Central memory CD8-positive, alpha-beta T cell (primary cell): ENCODE results near the gene NKRF.

Source experiments
- ATAC-seq: fragments of 150-1000 bp; cut with Tn5 transposase; replicated peaks from 2 replicates; pipeline ENCODE4 v1.10.0; 2022; ENCODE audit warnings: mild to moderate bottlenecking, moderate FRiP score, moderate number of reproducible peaks; ENCODE audit not compliant: poor library complexity, severe bottlenecking; ENCODE audit errors: extremely low read depth
- DNase-seq, 2 donors: peaks; one replicate each; pipeline ENCODE4 v3.0.0; 2021; ENCODE audit warnings: low spot score in 2 of 2
- H3K27ac Mint-ChIP-seq: one replicate; pipeline ENCODE4 v1.8.0; 2022; ENCODE audit warnings: low read depth, mild to moderate bottlenecking, moderate library complexity, mixed read lengths
- H3K27me3 Mint-ChIP-seq: one replicate; pipeline ENCODE4 v1.8.0; 2022; ENCODE audit warnings: mixed read lengths
- H3K36me3 Mint-ChIP-seq: one replicate; pipeline ENCODE4 v1.8.0; 2022; ENCODE audit warnings: mild to moderate bottlenecking, moderate library complexity, mixed read lengths; ENCODE audit not compliant: insufficient read depth
- H3K4me1 Mint-ChIP-seq: one replicate; pipeline ENCODE4 v1.8.0; 2022; ENCODE audit warnings: mixed read lengths
- H3K4me3 Mint-ChIP-seq: one replicate; pipeline ENCODE4 v1.8.0; 2022; ENCODE audit warnings: mild to moderate bottlenecking, moderate library complexity, mixed read lengths
- H3K9me3 Mint-ChIP-seq: one replicate; pipeline ENCODE4 v1.8.0; 2022; ENCODE audit warnings: mixed read lengths

NKRF gene

GRCh38 chrX:119635799-119636198 is 29.6 kb upstream of the NKRF start:
- peaks cover 61% of the 10 kb centered on the region for H3K36me3 Mint-ChIP-seq
- peak overlapping the region; percentile 56 for H3K27ac Mint-ChIP-seq
- H3K4me1 Mint-ChIP-seq: peaks cover 33% of the 10 kb centered on the region
- ATAC-seq: no peak
- H3K9me3 Mint-ChIP-seq: no peaks in the 10 kb centered on the region
- no peak overlapping the region for H3K4me3 Mint-ChIP-seq
- DNase-seq: no peak
- H3K27me3 Mint-ChIP-seq: no peaks in the 10 kb centered on the region

GRCh38 chrX:119635179-119635578 is 29.0 kb upstream of the NKRF start:
- no peak for ATAC-seq
- H3K27ac Mint-ChIP-seq: peak overlapping the region; percentile 56
- H3K4me1 Mint-ChIP-seq: peaks cover 33% of the 10 kb centered on the region
- no peak for DNase-seq
- H3K4me3 Mint-ChIP-seq: no peak overlapping the region
- H3K27me3 Mint-ChIP-seq: no peaks in the 10 kb centered on the region
- H3K36me3 Mint-ChIP-seq: peaks cover 61% of the 10 kb centered on the region
- no peaks in the 10 kb centered on the region for H3K9me3 Mint-ChIP-seq

GRCh38 chrX:119625843-119626242 is 19.6 kb upstream of the NKRF start:
- H3K27ac Mint-ChIP-seq: no peak overlapping the region
- H3K4me1 Mint-ChIP-seq: no peaks in the 10 kb centered on the region
- peaks cover 43% of the 10 kb centered on the region for H3K36me3 Mint-ChIP-seq

GRCh38 chrX:119624951-119625668 is 18.9 kb upstream of the NKRF start:
- Mint-ChIP-seq H3K4me3 (no peak overlapping the region), H3K9me3 (no peaks in the 10 kb centered on the region), H3K27ac (no peak overlapping the region), H3K4me1 (no peaks in the 10 kb centered on the region), H3K27me3 (no peaks in the 10 kb centered on the region), H3K36me3 (peaks cover 36% of the 10 kb centered on the region)
- DNase-seq: no peak
- no peak for ATAC-seq

More at GRCh38 chrX:119625843-119626242, 19.6 kb upstream of the NKRF start:
- Mint-ChIP-seq H3K4me3 (no peak overlapping the region), H3K9me3 (no peaks in the 10 kb centered on the region), H3K27me3 (no peaks in the 10 kb centered on the region)
- DNase-seq: no peak
- ATAC-seq: no peak

GRCh38 chrX:119624417-119624816 is 18.2 kb upstream of the NKRF start:
- DNase-seq: no peak
- Mint-ChIP-seq H3K27me3 (no peaks in the 10 kb centered on the region), H3K4me1 (no peaks in the 10 kb centered on the region), H3K36me3 (peaks cover 38% of the 10 kb centered on the region), H3K9me3 (no peaks in the 10 kb centered on the region), H3K27ac (no peak overlapping the region), H3K4me3 (no peak overlapping the region)
- ATAC-seq: no peak

- DNase-seq (no peak), ATAC-seq (no peak)
- Mint-ChIP-seq H3K36me3 (peaks cover 31% of the 10 kb centered on the region), H3K27ac (no peak overlapping the region), H3K4me3 (no peak overlapping the region), H3K4me1 (no peaks in the 10 kb centered on the region), H3K27me3 (no peaks in the 10 kb centered on the region), H3K9me3 (no peaks in the 10 kb centered on the region)
Measured at GRCh38 chrX:119622356-119623232, 16.4 kb upstream of the NKRF start.

GRCh38 chrX:119618439-119618838 is 12.2 kb upstream of the NKRF start:
- Mint-ChIP-seq H3K4me1 (peaks cover 6% of the 10 kb centered on the region), H3K36me3 (peaks cover 15% of the 10 kb centered on the region), H3K4me3 (no peak overlapping the region), H3K9me3 (no peaks in the 10 kb centered on the region), H3K27ac (no peak overlapping the region), H3K27me3 (no peaks in the 10 kb centered on the region)
- ATAC-seq: no peak
- DNase-seq: no peak

GRCh38 chrX:119617517-119618164 is 11.4 kb upstream of the NKRF start:
- Mint-ChIP-seq H3K27ac (no peak overlapping the region), H3K9me3 (no peaks in the 10 kb centered on the region), H3K36me3 (peaks cover 11% of the 10 kb centered on the region), H3K27me3 (no peaks in the 10 kb centered on the region), H3K4me3 (no peak overlapping the region), H3K4me1 (peaks cover 6% of the 10 kb centered on the region)
- DNase-seq (no peak), ATAC-seq (no peak)

GRCh38 chrX:119614776-119615175 is 8.6 kb upstream of the NKRF start:
- no peak for DNase-seq
- ATAC-seq: no peak
- Mint-ChIP-seq H3K27me3 (no peaks in the 10 kb centered on the region), H3K4me3 (no peak overlapping the region), H3K36me3 (peaks cover 7% of the 10 kb centered on the region), H3K9me3 (no peaks in the 10 kb centered on the region), H3K27ac (no peak overlapping the region), H3K4me1 (peaks cover 12% of the 10 kb centered on the region)

GRCh38 chrX:119607018-119607389 is 780 bp upstream of the NKRF start:
- H3K9me3 Mint-ChIP-seq: no peaks in the 10 kb centered on the region
- no peak for DNase-seq
- peak overlapping the region; percentile 95 for H3K27ac Mint-ChIP-seq
- H3K4me1 Mint-ChIP-seq: peaks cover 21% of the 10 kb centered on the region
- peak overlapping the region; percentile 93 for H3K4me3 Mint-ChIP-seq
- H3K27me3 Mint-ChIP-seq: no peaks in the 10 kb centered on the region
- ATAC-seq: no peak
- peaks cover 14% of the 10 kb centered on the region for H3K36me3 Mint-ChIP-seq

- Mint-ChIP-seq H3K36me3 (peaks cover 17% of the 10 kb centered on the region), H3K27ac (peak overlapping the region; percentile 95), H3K4me1 (peaks cover 26% of the 10 kb centered on the region), H3K27me3 (no peaks in the 10 kb centered on the region), H3K9me3 (no peaks in the 10 kb centered on the region), H3K4me3 (peak overlapping the region; percentile 93)
- DNase-seq (peak in 1 of 2 donors; percentile 19), ATAC-seq (peak; percentile 62)
Measured at GRCh38 chrX:119605464-119606279, 552 bp downstream of the NKRF start.
